AG04450 (cell line): ENCODE measurements around the gene AK8. TPM values are rescaled to one million over a fixed set of nuclear protein-coding genes. Genes with fewer than 3 reads are reported as not detected.

Source experiments
- CTCF ChIA-PET: fragments of 300-600, 350-600 bp; formaldehyde crosslinking; extraction: SDS; loops from one replicate; lab custom pipeline; 2022; ENCODE audit warnings: antibody characterized with exemption, inconsistent platforms; lab: Charles Lee
- POLR2A ChIA-PET: fragments of 350-600 bp; formaldehyde crosslinking; extraction: SDS; loops from one replicate; lab custom pipeline; 2021; ENCODE audit warnings: antibody characterized with exemption, inconsistent platforms; lab: Yijun Ruan, JAX
- DNase-seq: peaks from one replicate; pipeline ENCODE4 v3.0.0-alpha.2; 2011; ENCODE audit warnings: low read depth, low spot score
- H3K27ac ChIP-seq: one replicate; pipeline ENCODE4 v1.5.1; 2012; ENCODE audit warnings: low read depth, low read length, control low read depth
- H3K27me3 ChIP-seq: one replicate; pipeline ENCODE4 v1.6.0; 2012; ENCODE audit warnings: low read length; ENCODE audit not compliant: control insufficient read depth, insufficient read depth
- H3K4me3 ChIP-seq: 2 replicates; pipeline ENCODE4 v1.5.1; 2011; ENCODE audit warnings: mild to moderate bottlenecking, low read depth, low read length, control low read depth
- H3K9me3 ChIP-seq: 2 replicates; pipeline ENCODE4 v1.5.1; 2012; ENCODE audit warnings: low read length; ENCODE audit not compliant: control insufficient read depth, insufficient read depth
- polyA plus RNA-seq: library from polyadenylated mRNA; depleted of rRNA; stranded (reverse); fragments of >200 nt; gene quantifications from 2 replicates; pipeline ENCODE4 v1.2.3, GENCODE V29; 2011
- TF ChIP-seq, protein P1 (sequence below): IDR thresholded peaks from 2 replicates; pipeline ENCODE4 v1.5.1; 2011; ENCODE audit warnings: low read depth, low read length, control low read depth, inconsistent platforms

The AK8 gene
- polyA plus RNA-seq, 1 experiment = 0.14 TPM

DNA sequence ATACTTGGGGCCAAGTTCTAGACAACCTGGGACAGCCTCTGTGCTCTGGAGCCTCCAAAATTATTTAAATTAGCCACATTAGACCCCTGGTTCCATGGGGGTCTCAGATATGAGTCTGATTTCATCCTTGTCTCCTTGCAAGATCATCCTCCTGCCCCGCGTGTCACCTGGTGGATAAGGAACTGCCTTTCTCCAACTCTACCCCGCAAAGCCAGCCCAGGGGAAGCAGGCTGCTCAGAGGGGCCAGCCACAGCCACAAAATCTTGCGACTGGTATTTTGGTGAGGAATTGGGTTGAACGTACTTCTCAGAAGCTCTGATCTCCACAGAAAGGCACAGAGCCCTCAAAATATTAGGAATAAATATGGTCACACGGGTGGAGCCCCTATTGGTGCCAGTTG is 101.2 kb downstream of the AK8 start:
- ChIA-PET CTCF (no interaction called here), POLR2A (no interaction called here)
- TF ChIP-seq, protein P1, sequence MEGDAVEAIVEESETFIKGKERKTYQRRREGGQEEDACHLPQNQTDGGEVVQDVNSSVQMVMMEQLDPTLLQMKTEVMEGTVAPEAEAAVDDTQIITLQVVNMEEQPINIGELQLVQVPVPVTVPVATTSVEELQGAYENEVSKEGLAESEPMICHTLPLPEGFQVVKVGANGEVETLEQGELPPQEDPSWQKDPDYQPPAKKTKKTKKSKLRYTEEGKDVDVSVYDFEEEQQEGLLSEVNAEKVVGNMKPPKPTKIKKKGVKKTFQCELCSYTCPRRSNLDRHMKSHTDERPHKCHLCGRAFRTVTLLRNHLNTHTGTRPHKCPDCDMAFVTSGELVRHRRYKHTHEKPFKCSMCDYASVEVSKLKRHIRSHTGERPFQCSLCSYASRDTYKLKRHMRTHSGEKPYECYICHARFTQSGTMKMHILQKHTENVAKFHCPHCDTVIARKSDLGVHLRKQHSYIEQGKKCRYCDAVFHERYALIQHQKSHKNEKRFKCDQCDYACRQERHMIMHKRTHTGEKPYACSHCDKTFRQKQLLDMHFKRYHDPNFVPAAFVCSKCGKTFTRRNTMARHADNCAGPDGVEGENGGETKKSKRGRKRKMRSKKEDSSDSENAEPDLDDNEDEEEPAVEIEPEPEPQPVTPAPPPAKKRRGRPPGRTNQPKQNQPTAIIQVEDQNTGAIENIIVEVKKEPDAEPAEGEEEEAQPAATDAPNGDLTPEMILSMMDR = no peak
- no peak overlapping the region for H3K4me3 ChIP-seq
- DNase-seq = no peak
- peaks cover 19% of the 10 kb centered on the region for H3K27me3 ChIP-seq
- no peak overlapping the region for H3K27ac ChIP-seq
- peaks cover 5% of the 10 kb centered on the region for H3K9me3 ChIP-seq

- CTCF ChIA-PET = no interaction called here
- no peak for DNase-seq
- Histone ChIP-seq H3K9me3 (peaks cover 7% of the 10 kb centered on the region), H3K4me3 (no peak overlapping the region), H3K27me3 (peaks cover 19% of the 10 kb centered on the region), H3K27ac (no peak overlapping the region)
- TF ChIP-seq, protein P1 = no peak
- POLR2A ChIA-PET = no interaction called here
Observed at GRCh38 chr9:132776268-132776667, 101.8 kb downstream of the AK8 start.

DNA sequence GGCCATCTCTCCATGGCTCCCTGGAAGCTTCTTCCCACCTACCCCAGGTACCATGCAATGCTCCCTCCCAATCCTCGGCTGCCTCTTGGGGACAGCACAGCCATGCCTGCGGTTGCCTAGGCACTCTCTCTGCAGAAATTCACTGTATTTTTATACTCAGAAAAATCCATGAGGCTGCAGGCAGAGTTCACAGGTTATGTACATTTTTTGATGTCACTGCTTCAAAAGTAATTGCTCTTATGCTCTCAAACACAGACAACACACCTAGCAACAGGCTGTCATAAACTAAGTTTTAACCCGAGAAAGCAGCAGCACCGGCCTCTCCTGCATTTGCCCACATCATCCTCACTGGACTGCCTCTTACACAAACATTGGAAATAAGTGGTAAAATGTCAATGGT is 102.4 kb downstream of the AK8 start:
- peaks cover 13% of the 10 kb centered on the region for H3K9me3 ChIP-seq
- DNase-seq = no peak
- H3K4me3 ChIP-seq = no peak overlapping the region
- H3K27me3 ChIP-seq = peaks cover 17% of the 10 kb centered on the region
- CTCF ChIA-PET = no interaction called here
- TF ChIP-seq, protein P1 = no peak
- POLR2A ChIA-PET = no interaction called here
- H3K27ac ChIP-seq = no peak overlapping the region

DNA sequence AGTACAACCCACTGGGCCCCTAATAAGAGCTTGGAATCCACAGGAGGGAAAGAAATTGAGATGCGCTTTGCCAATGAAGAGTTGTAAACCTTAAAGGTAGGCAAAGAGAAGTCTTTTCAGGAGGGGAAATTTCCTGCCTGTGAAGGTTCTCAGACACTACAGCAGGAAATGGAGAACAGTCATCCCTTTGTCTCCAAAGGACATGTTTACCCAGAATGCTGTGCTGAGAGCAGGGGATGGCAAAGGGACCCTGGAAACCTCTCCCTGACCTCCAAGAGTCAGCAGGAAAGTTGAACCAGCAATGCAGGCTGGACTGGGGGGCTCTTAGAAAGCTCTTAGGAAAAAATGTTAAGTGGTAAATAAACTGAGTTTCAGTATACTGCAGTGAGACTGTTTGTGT is 103.2 kb downstream of the AK8 start:
- TF ChIP-seq, protein P1 = no peak
- Histone ChIP-seq H3K4me3 (no peak overlapping the region), H3K9me3 (peaks cover 17% of the 10 kb centered on the region), H3K27me3 (peaks cover 9% of the 10 kb centered on the region), H3K27ac (no peak overlapping the region)
- DNase-seq = no peak
- ChIA-PET CTCF (no interaction called here), POLR2A (no interaction called here)

- CTCF ChIA-PET = no interaction called here
- TF ChIP-seq, protein P1 = no peak
- Histone ChIP-seq H3K9me3 (peaks cover 17% of the 10 kb centered on the region), H3K4me3 (no peak overlapping the region), H3K27me3 (peaks cover 9% of the 10 kb centered on the region), H3K27ac (no peak overlapping the region)
- no peak for DNase-seq
- POLR2A ChIA-PET = interaction anchor here (0.6 kb wide), 1 partner anchor 256 kb away, joined by 3 read pairs; no protein-coding TSS in a partner anchor
Observed at GRCh38 chr9:132773764-132774339, 104.2 kb downstream of the AK8 start.
